ENCODE results near the gene SCN1A.

DNA sequence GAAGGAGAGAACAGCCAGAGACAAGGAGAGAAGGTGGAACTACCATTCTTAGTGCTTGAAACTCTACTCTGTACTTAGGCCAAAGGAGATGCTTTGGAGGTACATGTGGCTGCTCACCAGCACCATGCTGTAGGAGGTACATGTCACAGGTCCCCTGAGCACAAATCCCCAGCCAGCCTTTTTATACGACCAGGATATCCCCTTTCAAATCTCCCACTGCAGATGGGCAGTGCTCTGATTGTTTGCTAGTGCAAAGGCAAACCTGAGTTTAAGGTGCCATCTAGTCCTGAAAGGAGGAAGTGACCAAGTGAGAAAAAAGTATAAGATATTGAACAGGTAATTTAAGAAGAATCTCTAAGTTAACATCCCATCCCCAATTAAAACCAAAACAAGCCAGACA, 157.2 kb downstream of the SCN1A start:
- TF ChIP-seq, protein P1, sequence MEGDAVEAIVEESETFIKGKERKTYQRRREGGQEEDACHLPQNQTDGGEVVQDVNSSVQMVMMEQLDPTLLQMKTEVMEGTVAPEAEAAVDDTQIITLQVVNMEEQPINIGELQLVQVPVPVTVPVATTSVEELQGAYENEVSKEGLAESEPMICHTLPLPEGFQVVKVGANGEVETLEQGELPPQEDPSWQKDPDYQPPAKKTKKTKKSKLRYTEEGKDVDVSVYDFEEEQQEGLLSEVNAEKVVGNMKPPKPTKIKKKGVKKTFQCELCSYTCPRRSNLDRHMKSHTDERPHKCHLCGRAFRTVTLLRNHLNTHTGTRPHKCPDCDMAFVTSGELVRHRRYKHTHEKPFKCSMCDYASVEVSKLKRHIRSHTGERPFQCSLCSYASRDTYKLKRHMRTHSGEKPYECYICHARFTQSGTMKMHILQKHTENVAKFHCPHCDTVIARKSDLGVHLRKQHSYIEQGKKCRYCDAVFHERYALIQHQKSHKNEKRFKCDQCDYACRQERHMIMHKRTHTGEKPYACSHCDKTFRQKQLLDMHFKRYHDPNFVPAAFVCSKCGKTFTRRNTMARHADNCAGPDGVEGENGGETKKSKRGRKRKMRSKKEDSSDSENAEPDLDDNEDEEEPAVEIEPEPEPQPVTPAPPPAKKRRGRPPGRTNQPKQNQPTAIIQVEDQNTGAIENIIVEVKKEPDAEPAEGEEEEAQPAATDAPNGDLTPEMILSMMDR (conservative IDR thresholded peaks at IDR 0.05) = no peak
- TF ChIP-seq ZFX (IDR thresholded peaks at IDR 0.05) = no peak
